K562 (cell line): ENCODE results near the gene MYL12B. TPM values are rescaled to one million over a fixed set of nuclear protein-coding genes. Genes with fewer than 3 reads are reported as not detected.

Experiments
- E2F5 ChIP-seq: sonication (generic); formaldehyde crosslinking; IDR thresholded peaks from 2 replicates; pipeline ENCODE4 v1.8.0; 2022; ENCODE audit warnings: mild to moderate bottlenecking, missing genetic modification reagents
- HDAC6 ChIP-seq: IDR thresholded peaks from 2 replicates; pipeline ENCODE4 v1.6.1; 2012; ENCODE audit warnings: low read depth, mild to moderate bottlenecking, control low read depth, inconsistent platforms, low read length, moderate library complexity
- HDAC8 ChIP-seq: fragments of 450-650 bp; IDR thresholded peaks from 2 replicates; pipeline ENCODE4 v1.6.1; 2016; ENCODE audit warnings: mild to moderate bottlenecking, missing genetic modification characterization, moderate library complexity, missing compliant biosample characterization
- MCM2 ChIP-seq: fragments of 450-650 bp; IDR thresholded peaks from 2 replicates; pipeline ENCODE4 v1.6.1; 2017; ENCODE audit warnings: low read depth, mild to moderate bottlenecking
- MITF ChIP-seq: IDR thresholded peaks from 2 replicates; pipeline ENCODE4 v1.6.1; 2014; ENCODE audit warnings: antibody characterized with exemption
- MLLT1 ChIP-seq, 2 experiments: fragments of 450-650 bp; IDR thresholded peaks; 2 replicates each; pipeline ENCODE4 v1.6.1; 2016
- SAP30 ChIP-seq: fragments of 200-600 bp; sonication (generic); IDR thresholded peaks from 2 replicates; pipeline ENCODE4 v1.6.1; 2012; ENCODE audit warnings: borderline replicate concordance, low read depth, mild to moderate bottlenecking, moderate library complexity, low read length, control low read depth, inconsistent platforms; ENCODE audit not compliant: insufficient read depth, poor library complexity, severe bottlenecking
- SOX6 ChIP-seq: fragments of 450-650 bp; IDR thresholded peaks from 2 replicates; pipeline ENCODE4 v1.6.1; 2014; ENCODE audit warnings: mild to moderate bottlenecking
- SRSF3 ChIP-seq: fragments of 200-400 bp; formaldehyde crosslinking; IDR thresholded peaks from 2 replicates; pipeline ENCODE4 v1.6.1; 2016; ENCODE audit warnings: mild to moderate bottlenecking, low read length, moderate library complexity; ENCODE audit not compliant: insufficient read depth
- STAT5B ChIP-seq: fragments of 250-450 bp; sonication (Bioruptor Pico); IDR thresholded peaks from 2 replicates; pipeline ENCODE4 v1.8.0; 2021; ENCODE audit warnings: mild to moderate bottlenecking, inconsistent platforms
- TAF1 ChIP-seq: IDR thresholded peaks from 2 replicates; pipeline ENCODE4 v1.6.1; 2011; ENCODE audit warnings: mild to moderate bottlenecking, low read length, moderate library complexity; ENCODE audit not compliant: insufficient read depth, control insufficient read depth, severe bottlenecking; ENCODE audit errors: extremely low read depth
- THRAP3 ChIP-seq: fragments of 450-650 bp; IDR thresholded peaks from 2 replicates; pipeline ENCODE4 v1.6.1; 2016; ENCODE audit warnings: mild to moderate bottlenecking, inconsistent platforms, borderline replicate concordance
- THRB ChIP-seq: fragments of 450-650 bp; formaldehyde crosslinking; conservative IDR thresholded peaks from 2 replicates; pipeline ENCODE4 v1.4.0; 2022; ENCODE audit warnings: mild to moderate bottlenecking, missing genetic modification characterization
- XRCC4 ChIP-seq: IDR thresholded peaks from one replicate; pipeline ENCODE4 v1.6.1; 2011; ENCODE audit not compliant: insufficient read depth, insufficient read length; ENCODE audit errors: extremely low read depth
- ZNF263 ChIP-seq: sonication (generic); formaldehyde crosslinking; IDR thresholded peaks from 2 replicates; pipeline ENCODE4 v1.8.0; 2022; ENCODE audit warnings: mild to moderate bottlenecking, missing genetic modification reagents, borderline replicate concordance
- ZNF592 ChIP-seq: fragments of 450-650 bp; IDR thresholded peaks from 2 replicates; pipeline ENCODE4 v1.6.1; 2017; ENCODE audit warnings: antibody characterized with exemption, mild to moderate bottlenecking
- ZSCAN32 ChIP-seq: fragments of 450-650 bp; formaldehyde crosslinking; IDR thresholded peaks from 2 replicates; pipeline ENCODE4 v1.4.0; 2020; ENCODE audit warnings: mild to moderate bottlenecking, moderate library complexity
- polyA plus RNA-seq, 8 experiments: library from polyadenylated mRNA; depleted of rRNA in 4 of 8; stranded (reverse) in 5 of 8; unstranded in 3 of 8; fragments of >200 nt; fragmentation: Nextera tagmentation in 2 of 8; fragmentation: Illumina TruSeq in 1 of 8; extraction: Ambion mirVana in 2 of 8; extraction: Trizol in 1 of 8; gene quantifications; 2 replicates each; pipeline versions ENCODE4 v1.2.1 to v1.2.3, GENCODE V29; 2011 to 2014; ENCODE audit warnings: inconsistent platforms in 1 of 8, missing spikeins in 1 of 8
- total RNA-seq, 7 experiments: library from RNA; depleted of rRNA in 6 of 7; stranded (reverse); fragments of >200 nt in 6 of 7; fragmentation: Illumina TruSeq in 2 of 7; extraction: Trizol in 2 of 7; gene quantifications; 2 replicates each; pipeline versions ENCODE4 v1.2.1 to v1.2.3, GENCODE V29; 2011 to 2021; ENCODE audit warnings: low replicate concordance in 1 of 7

Gene MYL12B
- total and polyA plus RNA-seq, 9 of the 15 experiments (the other 6 are each of a cell fraction or from before 2014, with no cell fraction given) = 220 to 995 (median 463) TPM

GRCh38 chr18:3245853-3246634, 15.9 kb upstream of the MYL12B start (continued):
- TF ChIP-seq ZNF592 (no peak), MCM2 (no peak), ZSCAN32 (no peak), HDAC8 (no peak), ZNF263 (CRISPR knock-in tag) (peak; percentile 74), E2F5 (CRISPR knock-in tag) (0 out of 2 replicates have a peak, but pooled peaks have one; percentile 52), THRAP3 (no peak), MITF (no peak), SAP30 (no peak), SOX6 (peak; percentile 42), SRSF3 (no peak), HDAC6 (no peak), TAF1 (peak; percentile 51), THRB (CRISPR knock-in tag) (peak; percentile 73), XRCC4 (no peak), STAT5B (no peak), MLLT1 (IDR thresholded peaks at IDR 0.05) (peak in 1 of 2 experiments; percentile 2; a peak in 1 of 4 replicates)
